KOPT-K1 (cell line): Measurements from ENCODE around the gene ZSWIM4.

Experiments used
- H3K27ac ChIP-seq: fragments of 200-600 bp; sonication (generic); 2 replicates; pipeline ENCODE4 v1.5.1; 2016; ENCODE audit warnings: antibody characterized with exemption, mild to moderate bottlenecking, low read depth, low read length; ENCODE audit not compliant: poor library complexity, severe bottlenecking
- H3K36me3 ChIP-seq: fragments of 200-600 bp; sonication (generic); 2 replicates; pipeline ENCODE4 v1.5.1; 2017; ENCODE audit warnings: antibody characterized with exemption, mild to moderate bottlenecking, low read length, moderate library complexity; ENCODE audit not compliant: insufficient read depth
- H3K9me3 ChIP-seq: fragments of 200-600 bp; sonication (generic); 2 replicates; pipeline ENCODE4 v1.5.1; 2017; ENCODE audit warnings: antibody characterized with exemption, low read length, mild to moderate bottlenecking; ENCODE audit not compliant: insufficient read depth, poor library complexity, severe bottlenecking

The ZSWIM4 gene

DNA sequence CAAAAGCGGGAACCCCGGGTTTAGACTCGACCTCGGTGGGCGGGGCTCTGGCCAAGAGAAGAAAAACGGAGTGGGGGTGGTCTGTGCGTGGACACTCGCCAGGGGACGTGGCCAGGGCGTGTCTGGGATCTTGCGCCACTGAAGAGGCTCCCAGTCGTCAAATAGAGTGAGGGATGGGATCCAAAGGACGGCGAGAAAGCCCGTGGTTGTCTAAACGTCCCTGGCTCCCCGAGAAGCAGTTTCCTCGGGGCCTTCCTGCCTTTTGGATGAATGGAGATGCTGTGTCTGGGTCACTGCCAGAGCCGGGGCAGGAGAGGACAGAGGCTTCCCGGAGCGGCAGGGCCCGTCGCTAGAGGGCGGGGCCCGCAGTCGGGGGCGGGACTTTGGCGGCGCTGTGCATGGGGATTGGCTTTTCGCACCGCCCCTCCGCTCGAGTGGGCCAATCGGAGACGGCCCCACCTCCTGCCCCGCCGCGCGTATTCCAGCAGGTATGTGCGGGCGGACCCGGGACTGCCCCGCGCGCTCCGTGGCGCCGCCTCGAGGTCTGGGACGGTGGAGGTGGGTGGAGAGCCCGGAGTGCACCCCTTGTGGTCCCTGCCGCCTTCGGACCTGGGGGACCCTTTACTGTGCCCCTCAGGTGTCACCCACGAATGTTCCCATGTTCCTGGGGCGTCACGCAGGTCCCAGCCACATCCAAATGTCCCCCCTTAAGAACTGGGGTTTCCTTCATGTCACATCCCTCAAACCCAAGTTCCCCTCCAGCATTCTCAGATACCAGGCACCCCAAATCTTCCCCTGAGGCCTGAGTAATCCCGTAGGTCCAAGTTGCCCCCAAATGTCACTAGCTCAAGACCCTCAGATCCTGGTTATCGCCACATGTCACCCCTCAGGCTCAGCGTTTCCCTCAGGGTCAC is 38.3 kb downstream of the ZSWIM4 start:
- Histone ChIP-seq H3K36me3 (no peaks in the 10 kb centered on the region), H3K9me3 (no peaks in the 10 kb centered on the region), H3K27ac (peak overlapping the region; percentile 45)

DNA sequence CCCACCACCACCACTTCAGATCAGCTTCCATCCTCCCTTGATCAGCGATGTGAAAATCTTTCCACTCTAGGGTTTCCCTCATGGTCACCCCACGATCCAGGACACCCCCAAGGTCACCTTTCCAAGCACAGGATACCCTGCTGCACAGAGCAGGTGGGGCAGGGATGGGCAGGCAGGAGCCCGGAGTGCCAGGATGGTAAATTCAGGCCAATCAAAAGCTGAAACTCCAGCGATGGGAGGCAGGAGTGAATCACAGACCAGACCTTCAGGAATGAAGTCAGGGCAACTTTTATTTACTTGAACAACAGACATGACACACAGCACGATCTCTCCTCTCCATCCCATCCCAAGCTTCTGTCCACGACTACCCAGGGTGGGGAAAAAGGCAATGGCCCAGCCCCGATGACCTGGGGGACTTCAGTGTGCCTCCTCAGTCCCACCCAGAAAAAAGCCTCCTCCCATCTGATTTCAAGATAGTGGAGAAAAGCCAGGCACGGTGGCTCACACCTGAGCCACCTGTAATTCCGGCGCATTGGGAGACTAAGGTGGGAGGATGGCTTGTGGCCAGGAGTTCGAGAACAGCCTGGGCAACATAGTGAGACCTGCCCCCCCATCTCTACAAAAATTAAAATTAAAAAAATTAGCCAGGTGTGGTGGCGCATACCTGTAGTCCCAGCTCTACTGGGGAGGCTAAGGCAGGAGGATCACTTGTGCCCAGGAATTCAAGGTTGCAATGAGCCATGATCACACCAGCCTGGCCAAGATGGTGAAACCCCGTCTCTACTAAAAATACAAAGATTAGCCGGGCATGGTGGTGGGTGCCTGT is 39.2 kb downstream of the ZSWIM4 start:
- no peaks in the 10 kb centered on the region for H3K9me3 ChIP-seq
- no peaks in the 10 kb centered on the region for H3K36me3 ChIP-seq
- H3K27ac ChIP-seq, result peak overlapping the region; percentile 45

DNA sequence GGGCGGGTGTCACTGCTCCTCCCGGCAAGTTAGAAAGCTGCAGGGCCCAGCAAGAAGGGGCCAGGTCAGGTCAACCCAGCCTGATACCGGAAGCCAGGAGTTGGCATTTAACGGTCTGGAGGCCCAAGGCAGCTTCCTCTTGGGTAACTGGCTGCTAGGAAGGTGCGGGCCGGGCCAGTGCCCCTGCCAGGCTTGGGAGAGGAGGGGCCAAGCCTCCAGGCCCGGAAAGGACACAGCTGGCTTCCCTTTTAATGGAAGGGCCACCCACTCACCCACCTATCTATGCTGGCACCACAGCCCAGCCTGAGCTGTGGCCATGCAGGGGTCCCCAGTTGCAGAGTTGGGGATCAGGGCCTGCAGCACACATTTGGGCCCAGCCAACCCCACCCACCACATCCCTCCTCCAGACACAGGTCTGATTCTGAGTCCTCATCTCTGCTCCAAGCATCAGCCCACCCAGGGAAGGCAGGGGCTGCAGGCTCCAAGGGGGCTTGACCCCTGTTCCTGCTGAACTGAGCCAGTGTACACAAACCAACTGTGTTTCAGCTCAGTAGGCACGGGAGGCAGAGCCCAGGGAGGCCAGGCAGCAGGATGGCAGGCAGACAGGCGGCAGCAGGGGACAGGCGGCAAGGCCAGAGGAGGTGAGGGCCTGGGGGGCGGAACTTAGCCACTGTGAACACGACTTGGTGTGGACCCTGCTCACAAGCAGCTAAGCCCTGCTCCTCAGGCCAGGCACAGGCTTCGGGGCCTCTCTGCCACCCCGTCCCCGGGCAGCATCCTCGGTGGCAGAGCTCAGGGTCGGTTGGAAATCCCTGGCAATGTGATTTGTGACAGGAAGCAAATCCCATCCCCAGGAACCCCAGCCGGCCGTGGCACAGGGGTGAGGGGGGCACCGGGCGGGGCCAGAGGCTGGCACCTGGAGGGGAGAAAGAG is 40.8 kb downstream of the ZSWIM4 start:
- Histone ChIP-seq H3K9me3 (no peaks in the 10 kb centered on the region), H3K27ac (peak overlapping the region; percentile 89), H3K36me3 (no peaks in the 10 kb centered on the region)

DNA sequence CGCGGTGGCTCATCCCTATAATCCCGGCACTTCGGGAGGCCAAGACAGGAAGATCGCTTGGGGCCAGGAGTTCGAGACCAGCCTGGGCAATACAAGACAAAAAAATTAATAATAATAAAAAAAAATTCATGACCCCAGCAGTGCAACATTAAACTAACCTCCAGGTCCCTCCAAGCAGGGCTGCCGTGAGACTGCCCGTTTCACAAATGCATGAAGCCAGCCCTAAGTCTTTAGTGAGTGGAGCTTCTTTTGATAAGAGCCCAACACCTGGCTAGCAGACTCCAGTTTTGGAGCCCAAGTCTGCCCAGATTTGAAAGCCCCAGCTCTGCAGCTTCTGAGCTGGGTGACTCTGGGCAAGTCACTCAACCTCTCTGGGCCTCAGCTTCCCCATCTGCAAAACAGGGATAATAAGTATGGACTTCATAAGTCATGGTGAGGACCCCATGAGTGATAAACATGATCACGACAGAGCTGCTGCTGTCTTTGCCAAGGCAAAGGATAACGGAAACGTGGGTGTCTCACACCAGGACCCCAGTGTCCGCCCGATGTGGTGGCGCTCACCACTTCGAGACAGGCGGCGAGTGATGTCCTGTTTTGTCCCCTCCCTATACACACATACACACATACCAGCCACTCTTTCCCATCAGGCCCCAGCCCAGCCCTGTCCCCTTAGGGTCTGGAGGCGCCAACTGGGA is 43.3 kb downstream of the ZSWIM4 start:
- H3K27ac ChIP-seq, result no peak overlapping the region
- H3K36me3 ChIP-seq, result no peaks in the 10 kb centered on the region
- H3K9me3 ChIP-seq, result no peaks in the 10 kb centered on the region

DNA sequence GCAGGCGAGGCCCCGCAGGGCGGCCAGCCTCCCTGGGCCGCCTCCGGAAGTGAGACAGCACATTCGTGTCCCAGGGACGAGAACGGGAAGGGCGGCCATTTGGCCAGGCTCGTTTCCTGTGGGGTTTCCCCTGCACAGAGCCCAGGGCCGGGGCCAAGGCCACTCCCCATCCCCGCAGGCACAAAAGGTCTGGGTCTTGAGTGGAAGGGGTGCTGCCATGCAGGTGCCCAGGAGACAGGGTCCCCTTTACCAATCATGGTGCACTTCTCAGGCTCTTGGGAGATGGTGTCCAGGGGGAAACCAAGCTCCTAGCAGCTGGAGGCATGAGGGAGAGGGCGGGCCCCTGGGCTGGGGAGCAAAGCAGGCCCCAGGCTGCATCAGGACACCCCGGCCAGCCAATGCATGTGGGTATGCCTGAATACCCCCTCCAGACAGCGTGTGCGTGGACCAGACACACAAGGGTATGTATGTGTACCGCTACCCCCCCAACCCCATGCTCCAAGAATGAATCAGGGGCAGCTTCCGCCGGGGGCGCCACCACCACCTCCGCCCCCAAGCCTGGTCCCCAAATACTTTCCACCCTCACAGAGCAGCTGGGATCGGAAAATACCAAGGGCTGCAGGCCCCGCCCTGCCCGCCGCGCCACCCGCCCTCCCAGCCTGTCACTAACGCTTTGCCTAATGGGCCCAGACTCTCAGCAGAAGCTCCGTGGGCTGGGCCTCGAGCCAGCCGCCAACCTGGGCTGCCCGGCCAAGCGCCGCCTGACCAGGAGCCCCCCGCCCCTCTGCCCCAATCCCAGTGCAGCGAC is 44.1 kb downstream of the ZSWIM4 start:
- Histone ChIP-seq H3K27ac (no peak overlapping the region), H3K9me3 (no peaks in the 10 kb centered on the region), H3K36me3 (no peaks in the 10 kb centered on the region)

DNA sequence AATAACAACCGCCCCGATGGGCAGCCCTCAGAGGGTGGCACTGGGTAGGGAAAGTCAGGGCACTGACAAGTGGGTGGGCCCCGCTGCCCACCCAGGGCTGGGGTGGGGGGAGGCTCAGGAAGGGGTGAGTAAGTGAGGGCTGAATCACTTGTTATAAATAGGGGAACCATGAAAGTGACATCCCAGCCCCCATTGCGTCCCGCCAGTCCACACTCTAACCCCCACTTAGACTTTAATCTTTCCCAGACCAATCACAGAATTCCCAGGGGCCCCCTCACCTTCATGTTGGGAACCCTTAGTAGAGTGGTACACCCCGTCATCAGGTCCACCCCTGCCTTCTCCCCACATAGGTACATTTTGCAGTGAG is 44.7 kb downstream of the ZSWIM4 start:
- Histone ChIP-seq H3K36me3 (no peaks in the 10 kb centered on the region), H3K9me3 (no peaks in the 10 kb centered on the region), H3K27ac (no peak overlapping the region)

DNA sequence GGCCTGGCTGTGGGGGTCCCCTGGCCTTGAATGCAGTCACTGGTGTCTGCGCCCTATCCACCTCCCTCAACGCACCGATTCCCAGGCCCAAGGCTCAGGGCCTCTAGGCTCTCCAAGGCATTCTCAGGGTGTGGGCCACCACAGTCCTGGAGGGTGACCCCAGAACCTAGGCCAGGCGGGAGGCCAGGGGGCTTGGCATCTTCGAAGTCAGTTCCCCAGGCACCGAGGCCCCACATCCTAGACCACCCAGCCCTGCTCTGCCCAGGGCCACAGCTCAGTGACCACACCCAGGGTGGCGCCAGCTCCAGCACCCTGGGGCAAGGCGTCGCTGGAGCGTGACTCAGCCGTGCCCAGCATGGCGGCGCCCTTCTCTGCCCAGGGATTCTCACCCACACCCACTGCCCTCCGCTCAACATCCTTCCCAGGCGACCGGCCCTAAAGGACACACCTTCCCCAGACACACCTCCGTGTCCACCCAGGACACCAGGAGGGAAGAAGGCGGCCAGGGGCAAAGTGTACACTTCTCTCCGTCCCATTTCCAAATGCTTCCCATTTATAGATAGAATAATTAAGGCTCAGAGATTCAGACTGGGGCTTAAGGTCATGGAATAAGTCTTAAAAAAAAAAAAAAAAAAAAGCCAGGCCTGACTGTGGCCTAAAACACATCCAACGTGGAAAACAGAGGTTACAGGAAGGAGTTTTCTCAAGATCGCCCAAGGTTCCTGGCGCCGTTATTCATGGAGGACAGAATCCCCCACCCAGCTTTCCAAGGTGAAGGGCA is 45.3 kb downstream of the ZSWIM4 start:
- Histone ChIP-seq H3K36me3 (no peaks in the 10 kb centered on the region), H3K27ac (no peak overlapping the region), H3K9me3 (no peaks in the 10 kb centered on the region)

DNA sequence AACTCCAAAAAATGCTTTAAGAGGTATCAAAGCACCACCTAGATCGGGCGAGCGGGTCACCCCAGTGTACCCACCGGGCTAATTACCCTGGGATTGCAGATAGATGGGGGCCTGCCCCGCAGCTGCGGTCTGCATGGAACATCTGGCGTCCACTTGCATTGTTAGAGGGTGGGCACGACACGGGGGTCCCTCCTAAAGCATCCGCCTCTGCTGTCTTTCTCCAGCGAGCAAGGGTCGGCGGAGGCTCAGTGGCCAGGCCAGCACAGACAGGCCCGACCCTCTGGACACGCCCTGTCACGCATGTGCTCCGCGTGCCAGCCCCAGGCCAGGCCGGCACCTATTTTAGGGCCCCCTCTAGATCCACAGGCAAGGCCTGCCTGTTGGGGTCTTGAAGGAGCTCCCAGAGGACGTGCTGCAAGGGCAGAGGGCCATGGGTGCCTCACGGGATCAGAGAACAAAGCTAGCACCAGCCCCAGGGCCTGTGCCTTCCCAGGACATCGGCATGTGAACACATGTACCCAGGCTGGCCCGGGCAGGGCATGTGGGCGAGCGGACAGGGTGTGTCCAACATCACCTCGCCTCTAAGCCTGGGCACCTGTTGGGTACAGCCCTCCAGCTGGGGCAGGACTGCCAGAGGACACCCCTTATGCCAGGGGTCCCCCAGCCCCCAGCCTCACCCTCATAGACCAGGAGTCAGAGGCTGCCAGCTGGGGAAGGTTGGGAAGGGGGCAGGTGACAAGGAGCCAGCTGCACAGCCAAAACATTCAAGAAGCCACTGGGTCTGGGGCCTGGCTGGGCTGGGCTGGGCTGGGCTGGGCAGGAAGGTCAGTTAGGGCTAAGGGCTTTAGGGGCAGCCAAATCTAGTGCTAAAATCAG is 46.1 kb downstream of the ZSWIM4 start:
- Histone ChIP-seq H3K9me3 (no peaks in the 10 kb centered on the region), H3K36me3 (no peaks in the 10 kb centered on the region), H3K27ac (no peak overlapping the region)

DNA sequence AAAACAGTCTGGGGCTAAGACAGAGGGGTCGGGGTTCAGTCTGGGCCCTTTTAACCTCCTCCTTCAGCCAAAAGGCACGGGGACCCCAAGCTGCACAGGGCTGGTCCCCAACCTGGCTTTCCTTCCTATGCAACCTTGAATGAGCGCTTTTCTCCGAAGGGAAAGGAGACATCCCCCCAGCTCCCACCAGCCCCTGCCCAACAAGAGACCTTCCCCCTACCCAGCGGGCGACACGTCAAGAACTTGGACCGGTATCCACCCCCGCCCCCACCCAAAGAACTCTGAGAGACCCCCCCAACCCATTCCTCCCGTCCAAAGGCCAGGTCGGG is 46.7 kb downstream of the ZSWIM4 start:
- Histone ChIP-seq H3K36me3 (no peaks in the 10 kb centered on the region), H3K9me3 (no peaks in the 10 kb centered on the region), H3K27ac (peak overlapping the region; percentile 54)

DNA sequence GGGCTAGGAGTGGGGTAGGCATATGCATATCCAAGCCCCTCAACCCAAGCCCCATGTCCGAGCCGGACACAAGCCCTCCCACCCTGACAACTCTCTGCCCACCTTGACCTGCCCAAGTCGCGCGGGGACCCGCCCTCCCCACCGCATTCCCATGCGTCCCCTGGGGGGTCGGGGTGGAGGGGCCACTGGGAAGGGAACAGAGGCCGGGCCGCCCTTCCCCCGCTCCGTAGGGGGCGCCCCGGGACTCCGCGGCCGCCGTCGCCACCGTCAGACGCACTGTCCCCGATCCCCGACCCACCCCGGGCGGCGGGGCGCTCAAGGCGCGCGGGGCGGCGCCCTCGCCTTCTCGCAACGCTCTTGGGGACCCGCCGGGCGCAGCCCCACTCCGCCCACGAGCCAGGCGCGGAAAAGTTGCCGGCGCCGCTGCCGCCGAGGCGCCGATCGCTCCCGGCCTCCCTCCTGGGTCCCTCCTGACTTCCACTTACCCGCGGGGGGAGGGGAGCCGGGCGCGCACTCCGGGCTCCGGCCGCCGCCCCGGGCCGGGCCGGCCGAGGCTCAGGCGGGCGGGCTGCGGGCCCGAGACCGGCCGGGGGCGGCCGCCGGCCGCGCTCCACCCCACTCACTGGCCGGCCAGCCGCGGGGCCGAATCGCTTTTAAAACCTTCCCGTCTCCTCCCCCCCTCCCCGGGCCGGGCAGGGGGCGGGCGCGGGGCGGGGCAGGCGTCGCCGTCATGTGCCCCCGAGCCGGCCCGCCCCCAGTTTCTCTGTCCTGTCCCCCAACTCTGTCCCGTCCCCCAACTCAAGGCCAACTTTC is 47.3 kb downstream of the ZSWIM4 start:
- H3K27ac ChIP-seq, result peak overlapping the region; percentile 54
- no peaks in the 10 kb centered on the region for H3K9me3 ChIP-seq
- H3K36me3 ChIP-seq, result no peaks in the 10 kb centered on the region

DNA sequence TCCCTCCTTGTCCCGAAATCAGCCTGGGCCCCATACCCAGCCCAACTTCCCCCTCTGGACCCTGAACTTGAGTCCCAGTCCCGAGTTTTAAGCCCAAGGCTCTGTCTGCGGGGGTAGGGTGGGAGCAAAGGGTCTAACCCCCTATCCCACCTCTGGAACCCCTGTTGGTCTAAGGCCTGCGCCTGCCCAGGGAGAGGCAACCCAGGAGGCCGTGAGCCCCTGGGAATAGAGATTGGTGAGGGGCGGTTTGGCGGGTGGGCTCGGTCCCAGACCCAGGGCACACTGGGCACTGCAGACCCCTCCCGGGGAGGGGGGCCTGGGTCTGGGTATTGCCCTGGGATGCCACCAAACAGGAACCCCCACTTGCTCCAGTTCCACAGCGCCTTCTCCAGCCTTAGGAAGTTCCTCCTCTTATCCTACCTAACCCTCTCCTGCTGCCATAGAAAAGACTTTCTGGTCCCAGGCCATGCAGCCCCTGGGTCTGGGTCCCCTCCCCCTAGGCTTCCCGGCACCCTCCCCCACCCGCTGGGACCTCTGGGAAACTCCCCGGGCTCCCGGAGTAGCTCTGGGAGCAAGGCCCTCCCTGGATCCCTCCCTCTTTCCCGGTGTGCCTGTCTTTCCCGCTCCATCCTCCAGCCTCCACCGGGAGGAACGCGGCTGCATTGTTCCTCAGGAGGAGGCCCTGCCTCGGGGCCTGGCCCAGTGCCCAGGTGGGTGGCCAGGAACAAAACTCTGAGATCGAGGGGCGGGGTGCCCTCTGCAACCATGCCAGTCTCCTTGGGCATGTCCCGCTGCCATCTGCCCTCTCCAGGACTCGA is 48.1 kb downstream of the ZSWIM4 start:
- H3K36me3 ChIP-seq, result no peaks in the 10 kb centered on the region
- H3K9me3 ChIP-seq, result no peaks in the 10 kb centered on the region
- peak overlapping the region; percentile 54 for H3K27ac ChIP-seq
